A549 (cell line): Measurements from ENCODE around the gene CMYA5. TPM values are rescaled to one million over a fixed set of nuclear protein-coding genes. Genes with fewer than 3 reads are reported as not detected.

Experiments
- ATAC-seq, 2 experiments: fragments of 200-7000 bp in 1 of 2; fragments of >200 bp in 1 of 2; cut with Nextera tagmentation in 1 of 2; cut with Tn5 transposase in 1 of 2; 3 replicates each; pipeline versions ENCODE4 v1.8.0 to v1.9.1; 2018 to 2020; ENCODE audit warnings: mild to moderate bottlenecking in 1 of 2, moderate library complexity in 1 of 2
- CTCF ChIA-PET: fragments of 300-600 bp; sonication (Branson Sonifier 250); formaldehyde crosslinking; extraction: SDS; loops from one replicate; lab custom pipeline; 2021; ENCODE audit warnings: antibody characterized with exemption, inconsistent platforms; lab: Yijun Ruan, JAX
- POLR2A ChIA-PET: fragments of 350-600 bp; formaldehyde crosslinking; extraction: SDS; loops from one replicate; lab custom pipeline; 2021; ENCODE audit warnings: antibody characterized with exemption, inconsistent platforms; lab: Yijun Ruan, JAX
- DNase-seq, 2 experiments: peaks; one replicate each; pipeline versions ENCODE4 v3.0.0 to v3.0.0-alpha.2; 2011 to 2016; ENCODE audit warnings: low read depth in 1 of 2, low spot score in 1 of 2
- FAIRE-seq: peaks from 2 replicates; lab custom pipeline; 2011; peaks lifted over from hg19 to GRCh38; lab: Jason Lieb, UNC
- H3K27ac ChIP-seq, 2 experiments: fragments of >200 bp; sonication (Bioruptor Twin); formaldehyde crosslinking; 3 replicates each; pipeline ENCODE4 v1.5.1; 2016 to 2017
- H3K4me1 ChIP-seq: fragments of >200 bp; sonication (Bioruptor Twin); formaldehyde crosslinking; 3 replicates; pipeline ENCODE4 v1.6.1; 2016
- H3K4me2 ChIP-seq: fragments of >200 bp; sonication (Bioruptor Twin); formaldehyde crosslinking; 3 replicates; pipeline ENCODE4 v1.6.1; 2016
- H3K4me3 ChIP-seq: fragments of >200 bp; sonication (Bioruptor Twin); formaldehyde crosslinking; 3 replicates; pipeline ENCODE4 v1.5.1; 2016
- H3K9me3 ChIP-seq: fragments of >200 bp; sonication (Bioruptor Twin); formaldehyde crosslinking; 3 replicates; pipeline ENCODE4 v1.6.1; 2016
- CEBPB ChIP-seq, 2 experiments: fragments of >200 bp in 1 of 2; sonication (Bioruptor Twin) in 1 of 2; formaldehyde crosslinking in 1 of 2; IDR thresholded peaks; 2 replicates each; pipeline ENCODE4 v1.6.1; 2012 to 2016
- CHD2 ChIP-seq: fragments of 150-350 bp; IDR thresholded peaks from 2 replicates; pipeline ENCODE4 v1.6.1; 2014; ENCODE audit warnings: low read length; ENCODE audit not compliant: partially characterized antibody
- CHD4 ChIP-seq: fragments of 200-600 bp; sonication (generic); IDR thresholded peaks from 2 replicates; pipeline ENCODE4 v1.6.1; 2016; ENCODE audit warnings: antibody characterized with exemption, mild to moderate bottlenecking, borderline replicate concordance
- CTCF ChIP-seq: fragments of >200 bp; sonication (Bioruptor Twin); formaldehyde crosslinking; IDR thresholded peaks from 3 replicates; pipeline ENCODE4 v1.5.1; 2016
- EHF ChIP-seq: fragments of 250-450 bp; sonication (Bioruptor Pico); IDR thresholded peaks from 2 replicates; pipeline ENCODE4 v1.5.0; 2020; ENCODE audit warnings: mild to moderate bottlenecking
- EP300 ChIP-seq, 2 experiments: fragments of >200 bp; sonication (Bioruptor Twin); formaldehyde crosslinking; IDR thresholded peaks; 2 replicates in 1 of 2; 3 replicates in 1 of 2; pipeline ENCODE4 v1.6.1; 2016 to 2017
- ESRRA ChIP-seq: fragments of 150-350 bp; IDR thresholded peaks from 2 replicates; pipeline ENCODE4 v1.6.1; 2014; ENCODE audit warnings: mild to moderate bottlenecking, low read length, borderline replicate concordance
- GATA3 ChIP-seq: IDR thresholded peaks from 2 replicates; pipeline ENCODE4 v1.6.1; 2012; ENCODE audit warnings: borderline replicate concordance
- HDAC2 ChIP-seq: fragments of 200-600 bp; sonication (generic); IDR thresholded peaks from 2 replicates; pipeline ENCODE4 v1.6.1; 2016
- HMGXB4 ChIP-seq: fragments of 250-450 bp; sonication (Bioruptor Pico); IDR thresholded peaks from 2 replicates; pipeline ENCODE4 v1.5.0; 2021; ENCODE audit warnings: mild to moderate bottlenecking, moderate library complexity, borderline replicate concordance
- JUN ChIP-seq, 2 experiments: fragments of >200 bp; sonication (Bioruptor Twin); formaldehyde crosslinking; IDR thresholded peaks; 2 replicates in 1 of 2; 3 replicates in 1 of 2; pipeline ENCODE4 v1.6.1; 2016 to 2017
- KDM5A ChIP-seq: fragments of 200-600 bp; sonication (generic); IDR thresholded peaks from 2 replicates; pipeline ENCODE4 v1.6.1; 2016; ENCODE audit warnings: antibody characterized with exemption, mild to moderate bottlenecking
- MAZ ChIP-seq: fragments of 150-350 bp; IDR thresholded peaks from 2 replicates; pipeline ENCODE4 v1.6.1; 2014; ENCODE audit warnings: antibody characterized with exemption, low read depth, low read length, borderline replicate concordance
- MYC ChIP-seq: IDR thresholded peaks from 2 replicates; pipeline ENCODE4 v1.6.1; 2012; ENCODE audit warnings: mild to moderate bottlenecking, inconsistent platforms, low read length, improper control_type of control experiment, borderline replicate concordance
- RAD21 ChIP-seq, 2 experiments: fragments of >200 bp in 1 of 2; sonication (Bioruptor Twin) in 1 of 2; formaldehyde crosslinking in 1 of 2; IDR thresholded peaks in 1 of 2; conservative IDR thresholded peaks in 1 of 2; 2 replicates in 1 of 2; 3 replicates in 1 of 2; pipeline ENCODE4 v1.6.1; 2012 to 2018; ENCODE audit warnings: inconsistent platforms in 1 of 2
- RCOR1 ChIP-seq: fragments of 150-350 bp; IDR thresholded peaks from 2 replicates; pipeline ENCODE4 v1.6.1; 2014; ENCODE audit warnings: antibody characterized with exemption, low read length, low read depth
- RFX5 ChIP-seq: fragments of 450-650 bp; IDR thresholded peaks from 2 replicates; pipeline ENCODE4 v1.7.1; 2014; ENCODE audit warnings: antibody characterized with exemption, mild to moderate bottlenecking, moderate library complexity
- SMC3 ChIP-seq: fragments of >200 bp; sonication (Bioruptor Twin); formaldehyde crosslinking; IDR thresholded peaks from 3 replicates; pipeline ENCODE4 v1.6.1; 2018; ENCODE audit warnings: inconsistent platforms
- SREBF2 ChIP-seq: fragments of 450-650 bp; IDR thresholded peaks from 2 replicates; pipeline ENCODE4 v1.6.1; 2014; ENCODE audit warnings: mild to moderate bottlenecking, moderate library complexity
- ZNF302 ChIP-seq: fragments of 250-450 bp; sonication (Bioruptor Pico); IDR thresholded peaks from 2 replicates; pipeline ENCODE4 v1.9.0; 2021; ENCODE audit warnings: inconsistent platforms, mild to moderate bottlenecking, moderate library complexity
- ZSCAN20 ChIP-seq: fragments of 250-450 bp; sonication (Bioruptor Pico); IDR thresholded peaks from 2 replicates; pipeline ENCODE4 v1.8.0; 2022; ENCODE audit warnings: mild to moderate bottlenecking, moderate library complexity
- WGBS: methylation state at CpG from one replicate; pipeline ENCODE4 v1.1.6; 2017; ENCODE audit errors: missing lambda C conversion rate; 5-methylcytosine and 5-hydroxymethylcytosine counted together
- polyA plus RNA-seq, 4 experiments: library from polyadenylated mRNA; depleted of rRNA in 3 of 4; stranded (reverse); fragments of >200 nt; fragmentation: RNase III in 1 of 4; extraction: RNeasy Plus Mini Kit Qiagen cat#74134 plus additional on column Dnase treatment in 1 of 4; gene quantifications; 2 replicates in 3 of 4; 3 replicates in 1 of 4; pipeline ENCODE4 v1.2.3, GENCODE V29; 2011 to 2017
- TF ChIP-seq, protein P1 (sequence below): IDR thresholded peaks from 2 replicates; pipeline ENCODE4 v1.6.1; 2012

Gene CMYA5
- polyA plus RNA-seq, 2 of the 4 experiments (the other 2 are of a cell fraction), result 0.10 to 0.61 TPM

- no peak for DNase-seq
- TF ChIP-seq JUN (IDR thresholded peaks at IDR 0.05), result no peak
- TF ChIP-seq HDAC2, result no peak
- TF ChIP-seq KDM5A, result no peak
- TF ChIP-seq EHF, result no peak
- no peak for TF ChIP-seq SREBF2
- ChIA-PET CTCF (interaction anchor here (0.6 to 1.1 kb wide), 3 partner anchors 9 to 386 kb away, joined by 3 read pairs; no protein-coding TSS in a partner anchor), POLR2A (interaction anchor here (0.5 kb wide), 1 partner anchor 14 kb away, joined by 5 read pairs; no protein-coding TSS in a partner anchor)
- no peak for ATAC-seq
- H3K4me3 ChIP-seq, result no peak overlapping the region
- WGBS, result 81% methylated on average over 4 of the region's 4 CpGs
- H3K27ac ChIP-seq, result no peak overlapping the region
- H3K4me2 ChIP-seq, result no peak overlapping the region
- H3K9me3 ChIP-seq, result no peaks in the 10 kb centered on the region
- FAIRE-seq, result no peak
- H3K4me1 ChIP-seq, result no peaks in the 10 kb centered on the region
These were observed 7.9 kb downstream of the CMYA5 start for GRCh38 chr5:79697222-79698170.

DNA sequence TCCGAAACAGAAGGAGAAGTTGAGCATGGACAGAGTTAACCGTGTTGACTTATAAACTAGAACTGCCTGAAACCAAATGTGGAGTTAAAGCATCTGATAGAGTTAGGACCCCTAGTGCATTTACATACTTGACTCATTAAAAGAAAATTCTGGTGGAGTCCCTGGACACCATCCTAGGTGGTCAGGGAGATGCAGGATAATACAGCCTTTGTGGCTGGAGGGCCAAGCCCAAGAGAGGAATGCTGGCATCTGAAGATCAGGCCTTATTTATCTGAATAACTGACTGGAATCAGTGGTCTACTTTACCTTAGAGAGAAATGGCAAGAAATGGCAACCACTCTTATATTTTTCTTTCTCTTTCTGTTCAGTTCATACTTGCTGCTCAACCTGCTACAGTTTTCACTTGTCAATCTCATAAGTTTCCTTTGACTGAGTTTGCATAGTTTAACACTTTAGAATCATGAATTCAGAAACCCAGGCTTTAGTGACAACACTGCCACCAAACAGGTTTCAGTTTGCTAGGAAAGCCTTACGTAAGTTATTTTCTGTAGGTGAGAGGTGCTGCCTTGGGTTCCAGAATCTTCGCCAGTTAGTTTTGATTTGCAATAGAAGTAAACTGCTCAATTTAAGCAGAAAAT, 10.2 kb downstream of the CMYA5 start:
- DNase-seq (no peak), FAIRE-seq (no peak), ATAC-seq (no peak)
- Histone ChIP-seq H3K9me3 (no peaks in the 10 kb centered on the region), H3K4me3 (no peak overlapping the region), H3K4me1 (no peaks in the 10 kb centered on the region), H3K27ac (no peak overlapping the region), H3K4me2 (no peak overlapping the region)
- POLR2A ChIA-PET, result no interaction called here
- CTCF ChIA-PET, result no interaction called here
- TF ChIP-seq RCOR1, result no peak
- no peak for TF ChIP-seq CHD2
- no peak for TF ChIP-seq HDAC2
- TF ChIP-seq ESRRA, result no peak
- TF ChIP-seq RFX5, result no peak
- TF ChIP-seq SREBF2, result no peak
- TF ChIP-seq ZSCAN20 (CRISPR knock-in tag), result no peak
- TF ChIP-seq GATA3, result no peak
- TF ChIP-seq MAZ, result no peak
- TF ChIP-seq CHD4, result no peak
- no peak for TF ChIP-seq EHF
- 87% methylated on average over 4 of the region's 4 CpGs for WGBS

- no peak for TF ChIP-seq EHF
- no peak for TF ChIP-seq EP300 (IDR thresholded peaks at IDR 0.05)
- no peak for TF ChIP-seq HMGXB4 (CRISPR knock-in tag)
- TF ChIP-seq SMC3, result peak; percentile 43; the same call in 2 of the 3 replicates
- TF ChIP-seq, protein P1, sequence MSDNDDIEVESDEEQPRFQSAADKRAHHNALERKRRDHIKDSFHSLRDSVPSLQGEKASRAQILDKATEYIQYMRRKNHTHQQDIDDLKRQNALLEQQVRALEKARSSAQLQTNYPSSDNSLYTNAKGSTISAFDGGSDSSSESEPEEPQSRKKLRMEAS, result no peak
- no peak for TF ChIP-seq ZNF302 (CRISPR knock-in tag)
- TF ChIP-seq MYC, result no peak
- peak in 1 of 2 experiments; percentile 22; a peak in 1 of 5 replicates for TF ChIP-seq RAD21 (conservative IDR thresholded peaks at IDR 0.05 in 1 of 2, IDR thresholded peaks at IDR 0.05 in 1 of 2)
- TF ChIP-seq CTCF, result peak; percentile 40
- TF ChIP-seq CEBPB (IDR thresholded peaks at IDR 0.05), result 0 out of 4 replicates have a peak, but pooled peaks of 1 of the 2 experiments have one; percentile 12
- no peak for TF ChIP-seq RFX5
- H3K4me2 ChIP-seq, result no peak overlapping the region
- peak; percentile 50 to 57; a peak in 3 of 6 replicates for ATAC-seq
- ChIA-PET POLR2A (no interaction called here), CTCF (interaction anchor here (0.7 to 2.6 kb wide), 8 partner anchors 8 to 679 kb away, joined by 3 to 13 read pairs (median 4); partner anchors contain the start of gene CMYA5)
- no peak overlapping the region for H3K4me3 ChIP-seq
- DNase-seq, result peak in 1 of 2 experiments; percentile 24
- no peaks in the 10 kb centered on the region for H3K9me3 ChIP-seq
- H3K27ac ChIP-seq, result no peak overlapping the region
- FAIRE-seq, result no peak
- 17% methylated on average over 3 of the region's 3 CpGs for WGBS
- no peaks in the 10 kb centered on the region for H3K4me1 ChIP-seq
These were observed 13.2 kb downstream of the CMYA5 start for GRCh38 chr5:79702606-79703380.
